ENCODE data around the gene KRT81. TPM values are rescaled to one million over a fixed set of nuclear protein-coding genes. Genes with fewer than 3 reads are reported as not detected.
A peak's percentile ranks its signal among the peaks of the same experiment; 100 is the strongest.

KRT81 gene
- total RNA-seq, 1 experiment from 2014 or later, result 0.70 TPM

GRCh38 chr12:52310622-52311284 lies 19.4 kb upstream of the KRT81 start (continued):
- TF ChIP-seq, protein P1, sequence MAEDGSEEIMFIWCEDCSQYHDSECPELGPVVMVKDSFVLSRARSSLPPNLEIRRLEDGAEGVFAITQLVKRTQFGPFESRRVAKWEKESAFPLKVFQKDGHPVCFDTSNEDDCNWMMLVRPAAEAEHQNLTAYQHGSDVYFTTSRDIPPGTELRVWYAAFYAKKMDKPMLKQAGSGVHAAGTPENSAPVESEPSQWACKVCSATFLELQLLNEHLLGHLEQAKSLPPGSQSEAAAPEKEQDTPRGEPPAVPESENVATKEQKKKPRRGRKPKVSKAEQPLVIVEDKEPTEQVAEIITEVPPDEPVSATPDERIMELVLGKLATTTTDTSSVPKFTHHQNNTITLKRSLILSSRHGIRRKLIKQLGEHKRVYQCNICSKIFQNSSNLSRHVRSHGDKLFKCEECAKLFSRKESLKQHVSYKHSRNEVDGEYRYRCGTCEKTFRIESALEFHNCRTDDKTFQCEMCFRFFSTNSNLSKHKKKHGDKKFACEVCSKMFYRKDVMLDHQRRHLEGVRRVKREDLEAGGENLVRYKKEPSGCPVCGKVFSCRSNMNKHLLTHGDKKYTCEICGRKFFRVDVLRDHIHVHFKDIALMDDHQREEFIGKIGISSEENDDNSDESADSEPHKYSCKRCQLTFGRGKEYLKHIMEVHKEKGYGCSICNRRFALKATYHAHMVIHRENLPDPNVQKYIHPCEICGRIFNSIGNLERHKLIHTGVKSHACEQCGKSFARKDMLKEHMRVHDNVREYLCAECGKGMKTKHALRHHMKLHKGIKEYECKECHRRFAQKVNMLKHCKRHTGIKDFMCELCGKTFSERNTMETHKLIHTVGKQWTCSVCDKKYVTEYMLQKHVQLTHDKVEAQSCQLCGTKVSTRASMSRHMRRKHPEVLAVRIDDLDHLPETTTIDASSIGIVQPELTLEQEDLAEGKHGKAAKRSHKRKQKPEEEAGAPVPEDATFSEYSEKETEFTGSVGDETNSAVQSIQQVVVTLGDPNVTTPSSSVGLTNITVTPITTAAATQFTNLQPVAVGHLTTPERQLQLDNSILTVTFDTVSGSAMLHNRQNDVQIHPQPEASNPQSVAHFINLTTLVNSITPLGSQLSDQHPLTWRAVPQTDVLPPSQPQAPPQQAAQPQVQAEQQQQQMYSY (CRISPR knock-in tag; IDR thresholded peaks at IDR 0.05), result no peak

DNA sequence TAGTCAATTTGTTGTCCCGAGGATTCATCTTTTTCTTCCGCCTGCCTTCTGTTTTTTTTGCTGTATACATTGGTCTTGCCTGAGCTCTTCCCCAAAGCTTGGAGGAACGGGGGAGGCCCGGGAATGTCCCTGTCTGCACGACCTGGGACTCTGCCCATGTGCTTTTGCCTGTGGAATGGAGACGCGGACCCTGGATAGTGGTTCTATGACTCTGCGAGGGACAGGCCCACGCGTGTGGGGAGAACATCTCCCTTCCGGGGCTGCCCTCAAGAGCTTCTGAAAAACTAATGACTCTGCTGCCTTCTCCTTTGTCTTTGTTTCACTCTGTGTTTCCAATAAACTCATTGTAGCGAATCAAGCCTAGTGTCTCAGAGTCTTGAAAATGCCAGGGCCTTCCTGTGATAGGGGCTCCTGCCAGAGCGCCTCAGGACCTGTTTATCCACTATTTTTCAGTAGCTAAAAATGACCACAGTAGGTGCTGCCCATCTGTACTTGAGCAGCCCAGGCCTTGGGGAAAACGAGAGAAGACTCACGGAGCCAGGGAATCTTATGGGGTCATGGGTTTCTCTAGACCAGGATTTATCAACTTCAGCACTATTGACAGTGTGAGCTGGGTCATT lies 17.6 kb upstream of the KRT81 start:
- ChIA-PET CTCF (interaction anchor here (0.6 to 7.8 kb wide), 21 partner anchors 10 to 571 kb away, joined by 3 to 76 read pairs (median 4); no protein-coding TSS in a partner anchor), POLR2A (no interaction called here)
- peaks cover 57% of the 10 kb centered on the region for H3K27me3 Mint-ChIP-seq (ENCODE audit: low read depth)
- H3K9me3 Mint-ChIP-seq, result no peaks in the 10 kb centered on the region
- ATAC-seq, result peak; percentile 5
- H3K4me1 Mint-ChIP-seq, result peaks cover 17% of the 10 kb centered on the region
- H3K27ac Mint-ChIP-seq, result no peak overlapping the region
- no peaks in the 10 kb centered on the region for H3K36me3 Mint-ChIP-seq
- peak overlapping the region; percentile 76 for H3K4me3 Mint-ChIP-seq
- TF ChIP-seq MYBL2 (CRISPR knock-in tag; IDR thresholded peaks at IDR 0.05) (no peak; the same call in 1 of the 2 replicates), ZNF512 (CRISPR knock-in tag; IDR thresholded peaks at IDR 0.05; ENCODE audit: borderline replicate concordance) (no peak), NR1H2 (CRISPR knock-in tag; IDR thresholded peaks at IDR 0.05) (no peak)
- TF ChIP-seq, protein P2, sequence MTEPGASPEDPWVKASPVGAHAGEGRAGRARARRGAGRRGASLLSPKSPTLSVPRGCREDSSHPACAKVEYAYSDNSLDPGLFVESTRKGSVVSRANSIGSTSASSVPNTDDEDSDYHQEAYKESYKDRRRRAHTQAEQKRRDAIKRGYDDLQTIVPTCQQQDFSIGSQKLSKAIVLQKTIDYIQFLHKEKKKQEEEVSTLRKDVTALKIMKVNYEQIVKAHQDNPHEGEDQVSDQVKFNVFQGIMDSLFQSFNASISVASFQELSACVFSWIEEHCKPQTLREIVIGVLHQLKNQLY (CRISPR knock-in tag; IDR thresholded peaks at IDR 0.05), result no peak
- TF ChIP-seq, protein P3, sequence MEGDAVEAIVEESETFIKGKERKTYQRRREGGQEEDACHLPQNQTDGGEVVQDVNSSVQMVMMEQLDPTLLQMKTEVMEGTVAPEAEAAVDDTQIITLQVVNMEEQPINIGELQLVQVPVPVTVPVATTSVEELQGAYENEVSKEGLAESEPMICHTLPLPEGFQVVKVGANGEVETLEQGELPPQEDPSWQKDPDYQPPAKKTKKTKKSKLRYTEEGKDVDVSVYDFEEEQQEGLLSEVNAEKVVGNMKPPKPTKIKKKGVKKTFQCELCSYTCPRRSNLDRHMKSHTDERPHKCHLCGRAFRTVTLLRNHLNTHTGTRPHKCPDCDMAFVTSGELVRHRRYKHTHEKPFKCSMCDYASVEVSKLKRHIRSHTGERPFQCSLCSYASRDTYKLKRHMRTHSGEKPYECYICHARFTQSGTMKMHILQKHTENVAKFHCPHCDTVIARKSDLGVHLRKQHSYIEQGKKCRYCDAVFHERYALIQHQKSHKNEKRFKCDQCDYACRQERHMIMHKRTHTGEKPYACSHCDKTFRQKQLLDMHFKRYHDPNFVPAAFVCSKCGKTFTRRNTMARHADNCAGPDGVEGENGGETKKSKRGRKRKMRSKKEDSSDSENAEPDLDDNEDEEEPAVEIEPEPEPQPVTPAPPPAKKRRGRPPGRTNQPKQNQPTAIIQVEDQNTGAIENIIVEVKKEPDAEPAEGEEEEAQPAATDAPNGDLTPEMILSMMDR (IDR thresholded peaks at IDR 0.05), result no peak
- TF ChIP-seq, protein P4, sequence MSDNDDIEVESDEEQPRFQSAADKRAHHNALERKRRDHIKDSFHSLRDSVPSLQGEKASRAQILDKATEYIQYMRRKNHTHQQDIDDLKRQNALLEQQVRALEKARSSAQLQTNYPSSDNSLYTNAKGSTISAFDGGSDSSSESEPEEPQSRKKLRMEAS (CRISPR knock-in tag; IDR thresholded peaks at IDR 0.05), result peak; percentile 1; the same call in 1 of the 2 replicates
- no peak for DNase-seq (ENCODE audit: low spot score)

- POLR2A ChIA-PET, result no interaction called here
- peak; percentile 77 for DNase-seq (ENCODE audit: low spot score)
- peaks cover 17% of the 10 kb centered on the region for H3K4me1 Mint-ChIP-seq
- H3K27me3 Mint-ChIP-seq (ENCODE audit: low read depth), result peaks cover 57% of the 10 kb centered on the region
- H3K4me3 Mint-ChIP-seq, result peak overlapping the region; percentile 76
- ATAC-seq, result peak; percentile 86
- CTCF ChIA-PET, result interaction anchor here (0.6 to 7.8 kb wide), 31 partner anchors 8 to 571 kb away, joined by 3 to 76 read pairs (median 4); no protein-coding TSS in a partner anchor
- no peaks in the 10 kb centered on the region for H3K36me3 Mint-ChIP-seq
- no peak overlapping the region for H3K27ac Mint-ChIP-seq
- no peaks in the 10 kb centered on the region for H3K9me3 Mint-ChIP-seq
- TF ChIP-seq ATF6 (CRISPR knock-in tag; IDR thresholded peaks at IDR 0.05) (no peak), ETV6 (CRISPR knock-in tag; IDR thresholded peaks at IDR 0.05) (peak; percentile 68; the same call in 1 of the 2 replicates), ZBTB21 (CRISPR knock-in tag; IDR thresholded peaks at IDR 0.05; ENCODE audit: borderline replicate concordance) (no peak), HMGA2 (CRISPR knock-in tag; IDR thresholded peaks at IDR 0.05) (no peak), RORB (CRISPR knock-in tag; IDR thresholded peaks at IDR 0.05) (no peak), CREM (CRISPR knock-in tag; IDR thresholded peaks at IDR 0.05) (no peak; the same call in 1 of the 2 replicates), TEAD1 (CRISPR knock-in tag; IDR thresholded peaks at IDR 0.05) (no peak), CBFB (CRISPR knock-in tag; IDR thresholded peaks at IDR 0.05; ENCODE audit: low read depth) (peak; percentile 53; the same call in 1 of the 2 replicates)
- TF ChIP-seq, protein P2 (CRISPR knock-in tag; IDR thresholded peaks at IDR 0.05), result no peak
Observed at GRCh38 chr12:52307836-52308805, 16.8 kb upstream of the KRT81 start.

All from WTC11 (cell line).